GM12872 (cell line): Measurements from ENCODE around the gene LBX1.

Source experiments
- TF ChIP-seq, protein P1 (sequence below): IDR thresholded peaks from 3 replicates; pipeline ENCODE4 v1.5.1; 2011; ENCODE audit warnings: low read depth, mild to moderate bottlenecking, low read length, moderate library complexity; ENCODE audit not compliant: insufficient read depth

The LBX1 gene

DNA sequence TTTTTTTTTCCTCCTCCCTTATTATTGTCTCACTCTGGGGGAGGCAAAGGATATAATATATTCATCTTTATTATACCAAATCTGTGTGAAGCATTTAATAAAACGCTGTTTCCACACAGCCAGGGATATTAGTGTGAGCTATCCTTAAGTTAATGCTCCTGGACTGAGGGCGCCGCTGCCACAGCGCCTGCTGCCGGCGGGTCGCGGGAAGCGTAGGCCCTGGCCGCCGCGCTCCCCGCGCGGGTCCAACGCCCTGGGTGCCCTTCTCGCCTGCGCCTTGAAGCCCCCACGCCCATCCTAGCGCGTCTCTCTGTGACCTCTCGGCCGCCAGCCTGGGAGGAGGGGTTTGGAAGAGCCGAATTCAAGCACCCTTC is 9.5 kb upstream of the LBX1 start:
- TF ChIP-seq, protein P1, sequence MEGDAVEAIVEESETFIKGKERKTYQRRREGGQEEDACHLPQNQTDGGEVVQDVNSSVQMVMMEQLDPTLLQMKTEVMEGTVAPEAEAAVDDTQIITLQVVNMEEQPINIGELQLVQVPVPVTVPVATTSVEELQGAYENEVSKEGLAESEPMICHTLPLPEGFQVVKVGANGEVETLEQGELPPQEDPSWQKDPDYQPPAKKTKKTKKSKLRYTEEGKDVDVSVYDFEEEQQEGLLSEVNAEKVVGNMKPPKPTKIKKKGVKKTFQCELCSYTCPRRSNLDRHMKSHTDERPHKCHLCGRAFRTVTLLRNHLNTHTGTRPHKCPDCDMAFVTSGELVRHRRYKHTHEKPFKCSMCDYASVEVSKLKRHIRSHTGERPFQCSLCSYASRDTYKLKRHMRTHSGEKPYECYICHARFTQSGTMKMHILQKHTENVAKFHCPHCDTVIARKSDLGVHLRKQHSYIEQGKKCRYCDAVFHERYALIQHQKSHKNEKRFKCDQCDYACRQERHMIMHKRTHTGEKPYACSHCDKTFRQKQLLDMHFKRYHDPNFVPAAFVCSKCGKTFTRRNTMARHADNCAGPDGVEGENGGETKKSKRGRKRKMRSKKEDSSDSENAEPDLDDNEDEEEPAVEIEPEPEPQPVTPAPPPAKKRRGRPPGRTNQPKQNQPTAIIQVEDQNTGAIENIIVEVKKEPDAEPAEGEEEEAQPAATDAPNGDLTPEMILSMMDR = peak; percentile 92

DNA sequence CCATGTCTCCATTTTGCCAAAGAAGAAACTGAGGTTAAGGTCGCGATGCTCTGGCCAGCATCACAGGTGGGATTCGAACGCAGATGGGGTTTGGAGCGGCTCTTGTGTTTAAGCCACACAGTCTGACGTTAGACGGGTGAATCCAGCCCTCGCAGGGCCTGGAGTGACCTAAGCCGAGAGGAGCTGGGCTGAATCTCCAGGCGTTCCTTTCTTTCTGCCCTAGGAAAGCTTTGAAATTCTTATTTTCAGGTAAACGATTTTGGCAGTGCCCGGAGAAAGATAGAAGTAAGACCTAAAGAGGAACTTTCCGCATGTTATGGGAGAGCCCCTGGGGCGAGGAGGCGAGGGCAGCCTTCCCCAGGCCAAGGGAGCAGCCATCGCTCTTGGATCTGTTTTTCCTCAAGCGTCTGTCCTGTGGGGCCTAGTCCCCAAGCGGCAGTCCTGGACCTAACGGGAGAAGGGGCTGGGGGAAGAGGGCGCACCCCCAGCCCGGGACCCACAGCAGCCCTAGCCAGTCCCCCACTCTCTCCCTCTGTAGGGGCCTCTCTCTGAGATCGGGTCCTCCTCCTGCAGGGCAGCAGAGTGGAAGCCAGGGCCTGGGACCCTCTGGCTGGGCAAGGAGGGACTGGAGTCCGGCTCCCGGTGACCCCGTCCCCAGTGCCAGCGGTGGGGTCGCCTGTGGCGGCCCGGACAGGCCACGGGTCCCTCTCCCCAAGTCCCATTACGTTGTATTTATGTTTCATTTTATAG is 8.9 kb upstream of the LBX1 start:
- TF ChIP-seq, protein P1 = no peak

DNA sequence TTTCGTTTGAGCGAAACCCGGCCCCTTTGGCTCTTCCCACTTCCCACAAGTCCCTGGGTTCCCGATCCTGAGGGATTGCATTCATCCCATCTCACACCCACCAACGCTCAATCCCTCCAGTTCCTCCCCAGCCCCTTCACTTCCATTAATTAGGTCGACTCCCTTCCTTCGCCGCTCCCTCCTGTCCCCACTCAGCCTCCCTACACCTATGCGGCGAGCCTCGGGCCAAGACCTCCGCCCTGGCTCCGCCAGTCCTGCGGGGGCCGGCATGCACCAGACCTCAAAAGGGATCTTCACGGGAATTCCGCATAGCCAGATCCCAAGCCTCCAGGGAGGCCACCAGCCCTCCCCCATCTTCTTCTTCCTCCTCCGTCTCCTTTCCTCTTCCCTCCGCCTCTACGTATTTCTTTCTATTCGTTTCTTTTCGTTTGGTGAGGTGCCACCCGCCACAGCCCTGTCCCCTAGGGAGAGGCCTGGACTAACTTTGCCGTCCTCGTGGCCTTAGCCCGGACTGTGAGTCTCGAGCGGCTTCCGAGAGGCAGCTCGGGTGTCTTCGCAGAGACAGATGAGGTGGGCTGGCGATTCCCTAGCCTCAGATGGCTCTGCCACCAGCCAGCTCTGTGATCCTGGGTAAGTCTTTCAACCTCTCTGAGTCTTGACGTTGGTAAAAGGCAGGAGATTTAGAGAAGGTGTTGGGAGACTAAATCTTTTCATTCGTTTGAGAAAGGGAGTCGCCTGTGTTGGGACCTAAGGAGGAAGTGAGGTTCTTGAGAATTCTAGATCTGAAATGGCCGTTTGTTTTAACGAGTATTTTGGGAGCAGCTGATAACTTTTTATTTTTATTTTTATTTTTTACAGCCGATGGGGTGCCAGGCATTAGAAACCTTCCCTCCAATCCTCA is 8.1 kb upstream of the LBX1 start:
- TF ChIP-seq, protein P1 = no peak

DNA sequence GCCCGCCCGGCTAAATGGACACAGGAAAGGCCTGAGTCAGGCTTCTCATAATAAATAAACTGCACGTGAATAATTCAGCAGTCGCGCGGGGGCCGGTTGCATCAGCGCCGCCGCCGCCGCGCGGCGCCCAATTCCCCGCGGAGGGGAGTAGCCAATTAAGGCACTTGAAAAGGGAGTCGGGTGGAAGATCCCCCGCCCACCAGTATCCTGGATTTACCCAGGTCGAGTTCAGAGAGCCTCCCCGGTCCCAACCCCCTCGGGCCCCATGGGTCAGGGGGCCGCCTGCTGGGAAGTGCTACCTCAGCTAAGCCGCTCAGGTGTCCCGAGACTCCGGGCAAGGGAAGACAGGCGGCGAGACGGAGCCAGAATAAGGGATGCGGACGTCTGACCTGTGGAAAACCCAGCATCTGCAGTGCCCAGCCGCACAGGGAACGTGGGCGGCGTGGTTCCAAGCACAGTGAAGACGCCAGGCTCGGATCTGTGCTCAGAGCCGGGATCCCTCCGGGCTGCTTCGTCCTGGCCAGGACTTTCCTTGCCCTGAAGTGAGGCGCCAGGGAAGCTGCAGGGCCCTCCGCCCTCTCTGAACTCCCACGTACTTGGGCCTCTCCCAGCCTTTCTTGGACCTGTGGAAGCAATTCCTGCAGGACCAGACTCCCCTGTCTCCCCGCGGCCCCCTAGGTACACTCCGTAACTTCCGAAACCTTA is 7.3 kb upstream of the LBX1 start:
- TF ChIP-seq, protein P1 = no peak

DNA sequence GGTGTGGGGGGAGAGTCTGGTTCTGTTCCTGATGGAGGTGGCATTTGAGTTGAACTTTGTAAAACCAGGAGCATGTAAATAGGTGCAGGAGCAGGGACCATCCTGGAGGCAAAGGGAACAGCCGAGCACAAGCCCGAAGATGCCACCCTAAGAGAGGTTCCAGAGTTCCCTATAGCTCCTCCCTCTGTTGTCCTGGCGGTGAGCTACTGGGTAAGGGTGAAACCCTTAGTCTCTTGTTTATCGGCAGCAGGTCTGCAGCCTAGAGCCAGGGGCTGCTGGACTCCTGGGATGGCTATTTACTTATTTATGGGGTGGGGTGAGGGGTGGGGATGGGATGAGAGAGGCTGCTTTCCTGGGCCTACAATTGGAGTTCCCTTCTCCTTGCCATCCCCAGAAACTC is 6.5 kb upstream of the LBX1 start:
- TF ChIP-seq, protein P1 = no peak

DNA sequence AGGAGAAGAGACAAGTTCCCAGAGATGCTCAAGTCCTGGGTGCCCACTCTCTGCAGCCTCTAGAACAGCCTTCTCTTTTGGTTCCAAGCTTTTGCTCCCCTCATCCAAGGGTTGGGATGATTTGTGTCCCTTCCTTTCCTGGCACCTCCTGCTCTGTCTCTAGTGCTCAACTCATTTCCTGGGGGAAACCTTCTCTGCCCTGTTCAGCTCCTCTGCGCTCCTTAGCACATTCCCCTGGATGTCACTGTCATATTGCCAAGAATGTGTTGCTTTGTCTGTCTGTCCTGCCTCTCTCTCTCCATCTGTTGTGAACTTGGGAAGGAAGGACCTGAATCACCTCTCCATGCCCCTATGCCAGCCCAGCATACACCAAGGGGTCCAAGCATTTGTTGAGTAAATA is 5.1 kb upstream of the LBX1 start:
- TF ChIP-seq, protein P1 = no peak

DNA sequence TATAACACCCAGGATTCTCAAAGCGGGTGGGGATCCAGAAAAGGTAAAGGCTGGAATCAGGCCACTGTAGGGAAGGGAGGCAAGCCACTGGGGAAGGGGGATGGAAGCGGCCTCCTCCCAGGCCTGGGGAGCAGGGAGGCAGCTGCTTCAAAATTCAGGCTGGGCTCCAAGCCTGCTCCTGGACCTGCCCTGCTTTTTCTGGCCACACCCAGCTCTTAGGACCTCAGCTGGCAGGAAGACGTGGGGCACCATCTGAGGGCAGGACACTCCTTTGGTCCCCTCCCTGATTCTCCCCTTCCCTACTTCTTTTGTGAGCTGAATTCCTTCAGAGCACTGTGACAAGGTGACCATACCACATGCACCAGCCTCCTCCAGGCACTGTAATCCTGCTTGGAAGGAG is 4.6 kb upstream of the LBX1 start:
- TF ChIP-seq, protein P1 = no peak
